Measurements from ENCODE around the gene LYRM7. TPM values are rescaled to one million over a fixed set of nuclear protein-coding genes. Genes with fewer than 3 reads are reported as not detected.

LYRM7 gene
- total RNA-seq, 1 donor from 2014 or later: 6.6 TPM

- H3K36me3 ChIP-seq (ENCODE audit: control insufficient read depth, insufficient read depth, low read length): no peaks in the 10 kb centered on the region
- no peak for TF ChIP-seq CTCF (IDR thresholded peaks at IDR 0.05; ENCODE audit: insufficient read depth, low read length, severe bottlenecking)
- H3K4me3 ChIP-seq (ENCODE audit: low read depth, low read length): no peak overlapping the region
- DNase-seq (ENCODE audit: low read depth): no peak
- FAIRE-seq: no peak
- no peaks in the 10 kb centered on the region for H3K27me3 ChIP-seq (ENCODE audit: control insufficient read depth, insufficient read depth, low read length)
Observed at GRCh38 chr5:131147258-131147657, 23.5 kb upstream of the LYRM7 start.

- Histone ChIP-seq H3K4me3 (ENCODE audit: low read depth, low read length) (no peak overlapping the region), H3K36me3 (ENCODE audit: control insufficient read depth, insufficient read depth, low read length) (no peaks in the 10 kb centered on the region), H3K27me3 (ENCODE audit: control insufficient read depth, insufficient read depth, low read length) (no peaks in the 10 kb centered on the region)
- no peak for TF ChIP-seq CTCF (IDR thresholded peaks at IDR 0.05; ENCODE audit: insufficient read depth, low read length, severe bottlenecking)
- FAIRE-seq: no peak
- DNase-seq (ENCODE audit: low read depth): no peak
Observed at GRCh38 chr5:131148835-131149234, 21.9 kb upstream of the LYRM7 start.

- no peak overlapping the region for H3K4me3 ChIP-seq (ENCODE audit: low read depth, low read length)
- no peaks in the 10 kb centered on the region for H3K36me3 ChIP-seq (ENCODE audit: control insufficient read depth, insufficient read depth, low read length)
- DNase-seq (ENCODE audit: low read depth): no peak
- H3K27me3 ChIP-seq (ENCODE audit: control insufficient read depth, insufficient read depth, low read length): no peaks in the 10 kb centered on the region
- TF ChIP-seq CTCF (IDR thresholded peaks at IDR 0.05; ENCODE audit: insufficient read depth, low read length, severe bottlenecking): no peak
- no peak for FAIRE-seq
Observed at GRCh38 chr5:131150408-131150807, 20.3 kb upstream of the LYRM7 start.

GRCh38 chr5:131151216-131151615 is 19.5 kb upstream of the LYRM7 start:
- TF ChIP-seq CTCF (IDR thresholded peaks at IDR 0.05; ENCODE audit: insufficient read depth, low read length, severe bottlenecking): no peak
- Histone ChIP-seq H3K27me3 (ENCODE audit: control insufficient read depth, insufficient read depth, low read length) (no peaks in the 10 kb centered on the region), H3K36me3 (ENCODE audit: control insufficient read depth, insufficient read depth, low read length) (no peaks in the 10 kb centered on the region), H3K4me3 (ENCODE audit: low read depth, low read length) (no peak overlapping the region)
- DNase-seq (ENCODE audit: low read depth) (no peak), FAIRE-seq (no peak)

GRCh38 chr5:131156385-131156784 is 14.4 kb upstream of the LYRM7 start:
- H3K4me3 ChIP-seq (ENCODE audit: low read depth, low read length): no peak overlapping the region
- no peak for TF ChIP-seq CTCF (IDR thresholded peaks at IDR 0.05; ENCODE audit: insufficient read depth, low read length, severe bottlenecking)
- H3K36me3 ChIP-seq (ENCODE audit: control insufficient read depth, insufficient read depth, low read length): peaks cover 2% of the 10 kb centered on the region
- FAIRE-seq: no peak
- DNase-seq (ENCODE audit: low read depth): no peak
- H3K27me3 ChIP-seq (ENCODE audit: control insufficient read depth, insufficient read depth, low read length): no peaks in the 10 kb centered on the region

- DNase-seq (ENCODE audit: low read depth) (no peak), FAIRE-seq (no peak)
- peaks cover 2% of the 10 kb centered on the region for H3K36me3 ChIP-seq (ENCODE audit: control insufficient read depth, insufficient read depth, low read length)
- H3K4me3 ChIP-seq (ENCODE audit: low read depth, low read length): no peak overlapping the region
- no peaks in the 10 kb centered on the region for H3K27me3 ChIP-seq (ENCODE audit: control insufficient read depth, insufficient read depth, low read length)
- no peak for TF ChIP-seq CTCF (IDR thresholded peaks at IDR 0.05; ENCODE audit: insufficient read depth, low read length, severe bottlenecking)
Observed at GRCh38 chr5:131156957-131157356, 13.8 kb upstream of the LYRM7 start.
